HG03039 (cell line): ENCODE results near the gene SPTBN5.

Experiments
- ATAC-seq: cut with Tn5 transposase; IDR thresholded peaks from one replicate; pipeline ENCODE4 v1.9.1; 2021; ENCODE audit warnings: mild to moderate bottlenecking, moderate library complexity; ENCODE audit not compliant: unreplicated experiment

Gene SPTBN5

GRCh38 chr15:41868321-41868720 lies 25.5 kb downstream of the SPTBN5 start:
- ATAC-seq, result no peak

GRCh38 chr15:41866872-41867579 lies 26.8 kb downstream of the SPTBN5 start:
- ATAC-seq, result no peak

- no peak for ATAC-seq
These were observed 27.6 kb downstream of the SPTBN5 start for GRCh38 chr15:41866263-41866703.

- no peak for ATAC-seq
These were observed 28.3 kb downstream of the SPTBN5 start for GRCh38 chr15:41865490-41866055.

DNA sequence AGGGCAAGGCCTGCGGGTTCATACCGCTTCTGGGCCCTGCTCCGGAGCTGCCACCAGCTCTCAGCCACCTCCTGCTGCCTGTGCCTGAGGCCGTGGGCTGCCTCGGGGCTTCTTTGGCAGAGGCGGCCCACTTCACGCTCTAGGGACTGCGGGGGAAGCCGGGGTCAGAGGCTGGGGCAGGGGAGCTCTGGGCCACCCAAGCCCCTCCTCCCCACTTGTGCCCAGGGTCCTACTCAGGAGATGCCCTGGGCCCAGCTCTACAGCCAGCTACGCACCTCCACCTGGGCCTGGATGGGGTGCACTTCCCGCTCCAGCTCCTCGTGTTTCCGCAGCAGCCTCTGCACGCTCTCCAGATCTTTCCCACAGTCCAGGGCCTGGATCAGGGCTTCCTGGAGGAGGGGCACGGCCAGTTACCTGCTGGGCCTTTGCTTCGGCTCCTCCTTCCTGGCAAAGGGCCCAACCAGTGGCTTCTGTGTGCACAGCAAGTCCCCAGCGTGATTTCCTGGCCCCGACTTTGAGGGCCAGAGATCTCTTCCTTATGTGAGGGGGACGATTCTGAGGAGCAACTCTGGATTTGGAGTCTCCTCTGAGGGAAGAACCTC lies 31.2 kb downstream of the SPTBN5 start:
- no peak for ATAC-seq

- no peak for ATAC-seq
These were observed 32.0 kb downstream of the SPTBN5 start for GRCh38 chr15:41861736-41862356.

DNA sequence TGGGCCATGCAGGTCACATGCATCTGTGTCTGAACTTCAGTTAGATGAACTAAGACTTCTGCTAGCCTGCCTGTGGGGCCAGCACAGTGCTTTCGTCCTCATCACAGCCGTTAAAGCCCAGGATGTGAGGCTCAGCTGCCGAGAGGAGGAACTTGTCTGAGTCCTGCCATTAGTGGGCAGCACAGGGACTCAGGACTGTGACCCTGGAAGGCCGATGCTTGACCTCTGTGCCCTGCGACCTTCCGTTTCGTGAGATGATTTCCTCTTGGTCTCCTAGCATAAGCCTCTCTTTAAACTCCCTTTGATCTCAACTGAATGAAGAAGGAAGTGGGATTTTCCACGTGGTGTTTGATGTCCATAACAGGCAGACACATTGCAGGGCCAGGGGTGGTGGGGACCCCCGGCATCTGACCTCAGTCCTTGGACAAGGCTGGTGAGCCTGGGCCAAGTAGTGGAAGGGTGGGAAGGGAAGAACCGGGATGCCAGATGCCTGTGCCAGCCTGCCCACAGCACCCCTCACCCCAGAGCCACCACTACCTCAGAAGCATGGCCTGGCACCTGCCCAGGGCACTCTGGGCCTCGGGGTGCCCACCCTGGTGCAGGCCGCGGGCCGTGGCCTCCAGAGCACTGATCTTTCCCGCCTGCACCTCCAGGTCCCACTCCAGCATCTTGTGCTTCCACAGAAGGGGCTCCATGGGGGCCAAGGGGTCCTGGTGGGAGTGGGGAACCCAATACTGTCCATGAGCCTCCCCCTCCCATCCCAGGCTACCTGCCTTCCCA lies 33.6 kb downstream of the SPTBN5 start:
- ATAC-seq, result no peak

- no peak for ATAC-seq
These were observed 35.1 kb downstream of the SPTBN5 start for GRCh38 chr15:41858756-41859155.

DNA sequence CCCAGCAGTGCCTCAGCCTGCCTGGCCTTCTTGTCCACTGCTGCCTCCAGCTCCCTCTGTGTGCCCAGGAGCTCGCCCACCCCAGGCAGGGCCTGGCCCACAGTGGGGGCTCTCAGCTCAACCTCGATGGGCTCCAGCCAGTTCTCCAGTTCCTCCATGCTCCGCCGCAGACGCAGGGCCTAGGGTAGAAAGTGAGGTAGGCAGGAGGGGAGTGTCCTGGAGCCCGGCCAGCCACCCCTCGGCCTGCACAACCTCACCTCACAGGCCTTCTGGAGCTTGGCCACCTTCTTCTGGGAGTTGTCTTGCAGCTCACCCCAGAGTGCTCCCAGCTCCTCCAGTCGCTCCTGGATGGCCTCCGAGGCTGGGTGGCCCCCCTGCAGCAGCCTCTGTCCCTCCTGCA lies 36.5 kb downstream of the SPTBN5 start:
- no peak for ATAC-seq

GRCh38 chr15:41856716-41857115 lies 37.1 kb downstream of the SPTBN5 start:
- ATAC-seq, result no peak

DNA sequence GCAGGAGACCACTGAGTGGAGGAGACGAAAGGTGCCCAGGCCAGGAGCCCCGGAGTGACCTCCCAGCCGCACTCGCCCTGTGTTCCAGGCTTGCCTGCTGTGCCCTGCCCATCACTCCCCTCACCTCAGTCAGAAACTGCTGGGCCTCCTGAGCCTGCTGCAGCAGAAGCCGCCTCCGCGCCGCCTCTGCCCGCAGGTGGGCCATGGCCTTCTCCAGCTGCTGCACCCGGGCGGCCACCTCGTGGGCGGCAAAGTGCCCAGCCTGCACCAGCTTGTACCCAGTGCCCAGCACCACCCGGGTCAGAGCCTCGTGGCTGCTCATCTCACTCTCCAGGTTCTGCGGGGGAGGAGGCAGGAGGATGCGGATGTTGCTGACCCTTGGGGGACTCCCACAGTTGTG lies 37.6 kb downstream of the SPTBN5 start:
- ATAC-seq, result no peak

- ATAC-seq, result no peak
These were observed 38.4 kb downstream of the SPTBN5 start for GRCh38 chr15:41855261-41855961.

- ATAC-seq, result no peak
These were observed 39.4 kb downstream of the SPTBN5 start for GRCh38 chr15:41854443-41854842.

DNA sequence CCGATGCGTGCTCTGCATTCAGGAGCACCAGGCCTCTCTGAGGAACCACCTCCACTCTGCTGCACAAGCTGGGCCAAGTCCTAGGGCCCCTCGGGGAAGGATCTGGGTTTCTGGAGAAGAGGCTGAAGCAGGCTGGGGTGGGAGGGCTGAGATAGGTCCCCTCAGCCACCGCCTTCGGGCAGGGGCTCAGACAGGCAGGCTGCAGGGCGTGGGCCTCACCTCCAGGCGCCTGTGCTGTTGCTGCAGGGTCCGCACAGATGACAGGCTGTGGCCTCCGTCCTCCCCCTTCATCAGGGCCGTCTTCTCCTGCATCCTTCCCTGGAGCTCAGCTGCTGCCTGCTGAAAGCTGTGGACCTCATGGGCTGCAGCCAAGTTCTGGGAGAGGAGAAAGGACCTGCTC lies 40.0 kb downstream of the SPTBN5 start:
- no peak for ATAC-seq

DNA sequence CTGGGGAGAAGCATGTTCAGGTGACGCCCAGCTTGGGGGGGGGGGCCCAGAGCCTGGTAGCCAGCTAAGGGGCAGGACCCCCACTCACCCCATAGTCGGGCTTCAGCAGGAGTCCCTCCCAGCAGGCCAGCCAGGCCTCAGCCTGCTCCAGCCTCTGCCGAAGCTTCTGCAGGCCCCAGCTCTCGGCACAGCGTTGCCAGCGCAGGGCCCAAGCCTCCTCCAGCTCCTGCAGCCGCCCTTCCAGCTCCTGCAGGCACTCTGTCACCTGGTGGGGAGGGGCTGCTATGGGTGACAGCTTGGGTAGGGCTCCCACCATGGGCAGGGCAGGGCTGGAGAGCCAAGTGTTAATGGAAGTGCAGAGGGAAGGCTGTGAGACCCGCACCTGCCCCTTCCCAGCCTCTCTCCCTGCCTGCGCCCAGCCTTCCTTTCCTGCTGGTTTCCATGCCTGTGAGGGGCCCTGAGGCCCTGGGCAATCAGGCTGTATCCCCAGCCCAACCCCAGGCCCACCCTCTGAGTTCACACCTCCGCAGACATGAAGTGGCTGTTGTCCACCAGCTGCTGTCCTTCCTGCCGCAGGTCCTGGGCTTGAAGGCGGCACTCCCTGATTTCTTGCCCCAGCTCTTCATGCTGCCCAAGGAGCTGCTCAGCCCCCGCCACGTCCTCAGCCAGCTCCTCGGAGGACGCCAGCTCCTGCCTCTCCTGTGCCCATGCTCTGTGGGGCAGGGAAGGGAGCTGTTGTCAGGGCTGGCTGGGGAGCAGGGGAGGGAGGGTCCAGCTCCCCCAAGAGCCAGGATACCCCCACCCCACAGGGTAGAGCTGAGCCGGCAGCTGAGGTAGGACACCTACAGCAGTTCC lies 40.9 kb downstream of the SPTBN5 start:
- ATAC-seq, result no peak

- no peak for ATAC-seq
These were observed 42.0 kb downstream of the SPTBN5 start for GRCh38 chr15:41851755-41852370.

- ATAC-seq, result no peak
These were observed 42.7 kb downstream of the SPTBN5 start for GRCh38 chr15:41851167-41851523.

GRCh38 chr15:41850482-41851166 lies 43.2 kb downstream of the SPTBN5 start:
- no peak for ATAC-seq

- no peak for ATAC-seq
These were observed 44.0 kb downstream of the SPTBN5 start for GRCh38 chr15:41849861-41850260.
